Bronchial epithelial cell (primary cell): Measurements from ENCODE around the gene GCNT3. TPM values are rescaled to one million over a fixed set of nuclear protein-coding genes. Genes with fewer than 3 reads are reported as not detected.
"Not testable (repeated sequence)": the region's sequence is repeated elsewhere in the genome, so short reads cannot be mapped to it uniquely, and the experiment has no call there.

Source experiments
- DNase-seq: peaks from one replicate; pipeline ENCODE4 v3.0.0-alpha.2; 2010; ENCODE audit warnings: low read depth
- FAIRE-seq: peaks from 2 replicates; lab custom pipeline; 2011; peaks lifted over from hg19 to GRCh38; lab: Jason Lieb, UNC
- H3K27me3 ChIP-seq: 2 replicates; pipeline ENCODE4 v1.5.1; 2011; ENCODE audit warnings: low read length; ENCODE audit not compliant: control insufficient read depth, insufficient read depth
- H3K36me3 ChIP-seq: 2 replicates; pipeline ENCODE4 v1.5.1; 2011; ENCODE audit warnings: low read length; ENCODE audit not compliant: control insufficient read depth, insufficient read depth
- H3K4me3 ChIP-seq: 2 replicates; pipeline ENCODE4 v1.5.1; 2011; ENCODE audit warnings: mild to moderate bottlenecking, low read depth, low read length, control low read depth
- total RNA-seq: library from RNA; depleted of rRNA; stranded (reverse); fragments of >200 nt; gene quantifications from 2 replicates; pipeline ENCODE4 v1.2.1, GENCODE V29; 2014
- TF ChIP-seq, protein P1 (sequence below): IDR thresholded peaks from 2 replicates; pipeline ENCODE4 v1.5.1; 2011; ENCODE audit warnings: mild to moderate bottlenecking, moderate library complexity, low read length, control low read depth, inconsistent platforms; ENCODE audit not compliant: insufficient read depth, severe bottlenecking

The GCNT3 gene
- total RNA-seq, 1 donor from 2014 or later: 8.2 TPM

DNA sequence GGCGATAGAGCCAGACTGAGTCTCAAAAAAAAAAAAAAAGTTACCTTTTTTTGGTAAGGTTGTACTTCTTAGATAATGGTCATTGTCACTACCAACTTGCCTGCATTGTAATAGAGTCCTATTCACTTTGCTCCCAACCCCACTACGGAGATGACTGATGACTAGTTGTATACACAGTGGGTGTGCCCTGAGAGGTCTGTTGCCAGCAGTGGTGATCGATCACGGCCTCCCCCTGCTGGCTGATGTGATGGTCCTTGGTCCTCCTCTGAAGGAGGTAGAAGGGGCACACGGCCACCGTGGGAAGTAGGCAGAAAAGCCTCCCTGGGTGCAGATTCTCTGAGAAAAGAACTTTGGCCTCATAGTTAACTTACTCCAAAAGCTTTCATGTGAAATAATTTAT is 10.7 kb downstream of the GCNT3 start:
- Histone ChIP-seq H3K4me3 (no peak overlapping the region), H3K27me3 (peaks cover 2% of the 10 kb centered on the region), H3K36me3 (no peaks in the 10 kb centered on the region)
- DNase-seq: peak; percentile 80
- FAIRE-seq: no peak
- TF ChIP-seq, protein P1, sequence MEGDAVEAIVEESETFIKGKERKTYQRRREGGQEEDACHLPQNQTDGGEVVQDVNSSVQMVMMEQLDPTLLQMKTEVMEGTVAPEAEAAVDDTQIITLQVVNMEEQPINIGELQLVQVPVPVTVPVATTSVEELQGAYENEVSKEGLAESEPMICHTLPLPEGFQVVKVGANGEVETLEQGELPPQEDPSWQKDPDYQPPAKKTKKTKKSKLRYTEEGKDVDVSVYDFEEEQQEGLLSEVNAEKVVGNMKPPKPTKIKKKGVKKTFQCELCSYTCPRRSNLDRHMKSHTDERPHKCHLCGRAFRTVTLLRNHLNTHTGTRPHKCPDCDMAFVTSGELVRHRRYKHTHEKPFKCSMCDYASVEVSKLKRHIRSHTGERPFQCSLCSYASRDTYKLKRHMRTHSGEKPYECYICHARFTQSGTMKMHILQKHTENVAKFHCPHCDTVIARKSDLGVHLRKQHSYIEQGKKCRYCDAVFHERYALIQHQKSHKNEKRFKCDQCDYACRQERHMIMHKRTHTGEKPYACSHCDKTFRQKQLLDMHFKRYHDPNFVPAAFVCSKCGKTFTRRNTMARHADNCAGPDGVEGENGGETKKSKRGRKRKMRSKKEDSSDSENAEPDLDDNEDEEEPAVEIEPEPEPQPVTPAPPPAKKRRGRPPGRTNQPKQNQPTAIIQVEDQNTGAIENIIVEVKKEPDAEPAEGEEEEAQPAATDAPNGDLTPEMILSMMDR: peak; percentile 72

DNA sequence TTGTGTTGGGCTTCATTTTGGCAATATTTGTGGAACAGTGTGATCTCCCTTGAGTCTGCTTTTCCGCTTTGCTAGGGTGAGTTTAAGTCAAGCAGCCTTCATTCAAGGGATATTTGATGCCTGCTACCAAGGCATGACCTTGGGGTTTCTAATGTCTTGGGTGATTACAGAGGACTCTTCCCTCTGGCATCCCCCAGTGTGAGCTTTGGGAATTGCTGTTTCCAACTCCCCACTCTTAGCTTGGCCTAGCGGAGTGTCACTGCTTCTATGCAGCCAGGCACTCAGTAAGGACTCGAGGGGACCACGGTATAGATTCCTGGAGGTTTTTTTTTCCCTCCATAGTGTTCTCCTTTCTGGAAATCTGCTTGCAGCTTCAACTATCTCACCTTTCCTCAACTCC is 21.1 kb downstream of the GCNT3 start:
- no peak for DNase-seq
- H3K36me3 ChIP-seq: no peaks in the 10 kb centered on the region
- TF ChIP-seq, protein P1: peak; percentile 51
- H3K27me3 ChIP-seq: no peaks in the 10 kb centered on the region
- H3K4me3 ChIP-seq: no peak overlapping the region
- no peak for FAIRE-seq

DNA sequence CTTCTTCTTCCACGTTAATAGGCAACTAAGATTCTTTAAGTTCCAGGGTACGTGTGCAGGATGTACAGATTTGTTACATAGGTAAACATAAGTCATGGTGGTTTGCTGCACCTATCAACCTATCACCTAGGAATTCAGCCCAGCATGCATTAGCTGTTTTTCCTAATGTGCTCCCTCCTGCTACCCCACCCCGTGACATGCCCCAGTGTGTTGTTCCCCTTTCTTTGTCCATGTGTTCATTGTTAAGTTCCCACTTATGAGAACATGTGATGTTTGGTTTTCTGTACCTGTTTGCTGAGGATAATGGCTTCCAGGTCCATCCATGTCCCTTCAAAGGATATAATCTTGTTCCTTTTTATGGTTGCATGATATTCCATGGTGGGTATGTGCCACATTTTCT is 24.6 kb downstream of the GCNT3 start:
- DNase-seq: no peak
- TF ChIP-seq, protein P1: no peak

DNA sequence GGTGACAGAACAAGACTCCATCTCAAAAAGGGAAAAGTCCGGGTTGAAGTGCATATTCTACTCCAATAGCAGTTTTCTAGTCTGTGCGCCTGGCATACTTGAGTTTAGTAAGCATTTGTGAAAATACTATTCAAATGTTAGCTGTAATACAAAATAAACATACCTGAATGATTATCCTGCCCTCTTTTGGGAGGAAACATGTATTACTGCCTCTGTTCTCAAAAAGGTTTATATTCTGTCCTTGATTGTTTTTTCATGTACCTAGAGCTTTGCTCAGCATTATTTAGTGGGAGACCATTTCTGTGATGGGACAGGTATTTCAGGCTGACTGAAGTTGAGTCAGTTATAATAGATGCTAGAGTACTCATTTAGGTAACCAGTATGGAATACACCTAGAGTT is 25.9 kb downstream of the GCNT3 start:
- DNase-seq, H3K27me3 ChIP-seq, H3K4me3 ChIP-seq, H3K36me3 ChIP-seq: not testable (repeated sequence)
- FAIRE-seq: peak; percentile 91

More for the DNA sequence above, 24.6 kb downstream of the GCNT3 start:
- Histone ChIP-seq H3K4me3 (no peak overlapping the region), H3K27me3 (no peaks in the 10 kb centered on the region), H3K36me3 (peaks cover 1% of the 10 kb centered on the region)
- FAIRE-seq: peak; percentile 76

DNA sequence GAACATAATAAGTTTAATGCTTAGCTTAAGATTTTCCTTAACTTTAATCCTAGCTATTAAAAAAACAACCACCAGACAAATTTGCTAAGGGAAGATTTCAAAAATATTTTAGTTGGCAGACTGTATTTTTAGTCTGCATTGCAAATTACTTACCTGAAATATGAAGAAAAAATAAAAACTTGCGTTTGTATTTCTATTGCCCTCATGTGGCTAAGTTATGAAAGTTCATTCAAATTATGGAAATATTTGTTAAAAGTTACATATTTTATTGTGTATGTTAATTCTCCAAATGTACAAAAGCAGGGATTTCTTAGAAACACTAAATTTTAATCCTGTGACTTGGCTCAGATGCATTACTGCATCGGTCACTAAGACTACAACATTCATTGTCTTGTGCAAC is 30.8 kb downstream of the GCNT3 start:
- Histone ChIP-seq H3K4me3 (no peak overlapping the region), H3K27me3 (no peaks in the 10 kb centered on the region), H3K36me3 (peaks cover 2% of the 10 kb centered on the region)
- no peak for FAIRE-seq
- DNase-seq: no peak
- TF ChIP-seq, protein P1: no peak

DNA sequence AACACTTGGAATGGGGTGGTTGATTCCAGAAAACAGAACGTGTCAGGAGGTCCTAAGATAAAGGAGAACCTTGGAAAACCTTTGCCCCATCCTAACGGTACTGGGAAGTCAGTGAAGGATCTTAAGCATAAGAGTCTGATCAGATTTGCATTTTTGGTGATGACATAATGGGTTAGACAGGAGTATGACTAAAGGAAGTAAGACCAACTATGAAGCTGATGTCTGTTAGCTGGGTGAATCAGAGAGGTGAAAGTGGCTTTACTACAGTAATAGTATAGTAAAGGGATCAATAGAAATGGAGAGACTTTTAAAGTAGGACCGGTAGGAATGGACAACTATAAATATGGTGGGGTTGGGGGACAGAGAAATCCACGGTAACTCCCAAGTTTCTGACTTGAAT is 33.2 kb downstream of the GCNT3 start:
- FAIRE-seq: no peak
- H3K4me3 ChIP-seq: no peak overlapping the region
- peak; percentile 50 for DNase-seq
- TF ChIP-seq, protein P1: no peak
- H3K27me3 ChIP-seq: no peaks in the 10 kb centered on the region
- H3K36me3 ChIP-seq: peaks cover 1% of the 10 kb centered on the region

DNA sequence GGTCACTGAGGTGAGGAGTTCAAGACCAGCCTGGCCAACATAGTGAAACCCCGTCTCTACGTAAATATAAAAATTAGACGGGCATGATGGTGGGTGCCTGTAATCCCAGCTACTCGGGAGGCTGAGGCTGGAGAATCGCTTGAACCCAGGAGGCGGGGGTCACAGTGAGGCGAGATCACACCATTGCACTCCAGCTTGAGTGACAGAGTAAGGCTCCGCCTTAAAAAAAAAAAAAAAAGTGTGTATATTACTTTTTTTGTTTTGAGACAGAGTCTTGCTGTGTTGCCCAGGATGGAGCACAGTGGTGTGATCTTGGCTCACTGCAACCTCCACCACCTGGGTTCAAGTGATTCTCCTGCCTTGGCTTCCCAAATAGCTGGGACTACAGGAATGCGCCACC is 34.2 kb downstream of the GCNT3 start:
- not testable (repeated sequence) for H3K4me3 ChIP-seq, DNase-seq, H3K27me3 ChIP-seq, H3K36me3 ChIP-seq, FAIRE-seq
